AG09309 (cell line): Measurements from ENCODE around the gene TEC.
A peak's percentile ranks its signal among the peaks of the same experiment; 100 is the strongest.
"Not testable (repeated sequence)": the region's sequence is repeated elsewhere in the genome, so short reads cannot be mapped to it uniquely, and the experiment has no call there.

Experiments used
- DNase-seq: peaks from one replicate; pipeline ENCODE4 v3.0.0-alpha.2; 2010; ENCODE audit warnings: low read depth
- H3K4me3 ChIP-seq: 2 replicates; pipeline ENCODE4 v1.5.1; 2011; ENCODE audit warnings: mild to moderate bottlenecking, low read depth, low read length, moderate library complexity; ENCODE audit not compliant: control insufficient read depth
- TF ChIP-seq, protein P1 (sequence below): IDR thresholded peaks from 2 replicates; pipeline ENCODE4 v1.5.1; 2011; ENCODE audit warnings: mild to moderate bottlenecking, low read depth, low read length, inconsistent platforms; ENCODE audit not compliant: insufficient read depth, control insufficient read depth; ENCODE audit errors: missing control alignments

The TEC gene

DNA sequence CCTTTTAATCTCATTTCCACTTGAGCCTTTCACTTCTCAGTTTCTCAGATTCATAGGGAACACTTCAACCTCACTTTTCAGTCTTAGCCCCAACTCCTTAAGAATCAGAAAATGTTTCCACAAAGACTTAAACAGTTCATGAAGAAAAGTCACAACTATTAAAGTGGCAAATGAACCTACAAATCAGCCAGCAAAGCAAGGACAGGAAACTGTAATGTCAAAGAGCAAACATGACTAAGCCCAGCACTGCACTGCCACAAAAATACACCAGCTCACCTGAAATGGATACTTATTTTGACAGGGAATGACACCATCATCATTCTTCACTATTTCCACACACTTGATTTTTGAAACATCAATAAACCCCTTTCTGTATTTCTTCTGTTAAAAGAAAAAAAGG lies 93.8 kb downstream of the TEC start:
- no peak for DNase-seq
- TF ChIP-seq, protein P1, sequence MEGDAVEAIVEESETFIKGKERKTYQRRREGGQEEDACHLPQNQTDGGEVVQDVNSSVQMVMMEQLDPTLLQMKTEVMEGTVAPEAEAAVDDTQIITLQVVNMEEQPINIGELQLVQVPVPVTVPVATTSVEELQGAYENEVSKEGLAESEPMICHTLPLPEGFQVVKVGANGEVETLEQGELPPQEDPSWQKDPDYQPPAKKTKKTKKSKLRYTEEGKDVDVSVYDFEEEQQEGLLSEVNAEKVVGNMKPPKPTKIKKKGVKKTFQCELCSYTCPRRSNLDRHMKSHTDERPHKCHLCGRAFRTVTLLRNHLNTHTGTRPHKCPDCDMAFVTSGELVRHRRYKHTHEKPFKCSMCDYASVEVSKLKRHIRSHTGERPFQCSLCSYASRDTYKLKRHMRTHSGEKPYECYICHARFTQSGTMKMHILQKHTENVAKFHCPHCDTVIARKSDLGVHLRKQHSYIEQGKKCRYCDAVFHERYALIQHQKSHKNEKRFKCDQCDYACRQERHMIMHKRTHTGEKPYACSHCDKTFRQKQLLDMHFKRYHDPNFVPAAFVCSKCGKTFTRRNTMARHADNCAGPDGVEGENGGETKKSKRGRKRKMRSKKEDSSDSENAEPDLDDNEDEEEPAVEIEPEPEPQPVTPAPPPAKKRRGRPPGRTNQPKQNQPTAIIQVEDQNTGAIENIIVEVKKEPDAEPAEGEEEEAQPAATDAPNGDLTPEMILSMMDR, result no peak

DNA sequence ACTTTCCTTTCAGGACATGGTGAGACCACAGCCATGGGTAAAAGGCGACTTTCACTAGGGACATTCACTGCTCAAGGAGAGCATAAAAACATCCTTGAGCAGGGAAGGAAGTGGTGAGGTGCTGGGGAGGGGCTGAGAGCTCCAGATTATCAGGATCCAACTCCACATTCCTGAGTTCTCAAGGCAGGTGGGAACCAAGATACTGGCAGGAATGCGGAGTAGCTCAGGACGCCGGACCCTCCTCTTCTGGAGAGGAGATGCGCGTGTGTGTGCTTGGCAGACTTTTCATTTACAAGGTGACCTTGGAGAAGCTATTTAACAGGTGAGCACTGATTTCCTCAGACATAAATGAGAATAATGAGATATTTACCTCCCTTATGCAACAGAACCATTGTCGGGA lies 94.3 kb downstream of the TEC start:
- H3K4me3 ChIP-seq, result no peak overlapping the region
- no peak for DNase-seq
- TF ChIP-seq, protein P1, result no peak

More for the DNA sequence above, 93.8 kb downstream of the TEC start:
- no peak overlapping the region for H3K4me3 ChIP-seq

DNA sequence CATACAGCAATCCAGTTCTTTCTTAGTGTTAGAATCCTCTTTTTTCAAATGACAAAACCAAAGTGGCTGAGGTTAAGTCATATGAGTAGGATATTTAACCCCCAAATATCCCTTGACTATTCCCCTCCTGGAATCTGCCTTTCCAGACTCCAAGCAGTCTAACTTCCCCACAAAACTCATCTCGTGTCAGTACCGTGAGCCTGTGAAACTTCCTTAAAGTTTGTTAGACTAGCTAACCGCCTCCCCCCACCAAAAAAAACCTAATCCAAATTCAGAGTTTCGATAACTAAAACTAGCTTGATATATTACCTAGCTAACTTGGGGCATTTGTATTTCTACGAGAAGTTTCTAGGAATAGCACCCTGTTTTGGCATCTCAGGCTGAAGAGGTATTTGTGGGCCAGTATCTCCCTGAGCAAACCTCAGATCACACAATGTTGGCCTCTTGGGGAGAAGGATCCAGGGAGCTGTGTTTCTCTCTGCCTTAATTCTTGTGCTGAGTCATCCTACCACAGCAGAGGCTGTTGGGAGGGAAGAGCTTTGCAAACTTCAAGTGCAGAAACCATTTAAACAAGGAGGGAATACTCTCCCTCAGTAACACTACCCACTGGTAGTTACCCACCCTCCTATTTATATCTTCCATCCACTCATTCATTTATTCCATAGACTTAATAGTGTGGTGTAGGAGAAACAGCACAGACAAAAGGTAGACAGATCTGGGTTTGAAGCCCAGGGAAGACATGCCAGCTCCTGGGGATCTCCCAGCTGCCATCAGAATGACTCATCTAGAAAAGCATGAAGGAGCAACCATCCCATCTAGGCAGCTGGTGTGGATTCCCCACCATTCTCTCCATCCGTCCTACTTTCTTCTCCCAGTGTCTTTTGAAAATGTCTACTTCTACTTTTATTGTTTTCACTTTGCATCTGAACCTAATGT lies 96.3 kb downstream of the TEC start:
- TF ChIP-seq, protein P1, result no peak
- peak; percentile 57 for DNase-seq

GRCh38 chr4:48172651-48173050 lies 97.0 kb downstream of the TEC start:
- no peak for DNase-seq
- TF ChIP-seq, protein P1, result no peak
- H3K4me3 ChIP-seq, result no peak overlapping the region

More for the DNA sequence above, 96.3 kb downstream of the TEC start:
- H3K4me3 ChIP-seq, result no peak overlapping the region

DNA sequence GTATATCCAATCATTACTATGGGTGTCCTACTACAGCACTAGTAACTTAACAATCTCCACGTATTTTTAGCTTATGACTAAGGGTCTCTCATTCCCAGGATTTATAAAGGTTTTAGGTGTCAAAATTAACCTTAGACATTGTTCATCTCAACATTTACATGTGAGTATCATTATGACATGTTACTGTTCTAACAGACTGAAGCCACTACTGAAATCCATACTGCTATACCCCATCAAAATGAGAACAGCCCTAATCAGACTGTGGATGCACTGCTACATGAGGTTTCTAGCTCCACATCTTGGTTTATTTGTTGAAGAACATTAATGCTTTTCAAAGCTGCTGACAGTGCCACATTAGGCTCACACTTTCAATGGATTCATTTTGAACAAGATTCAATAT lies 100.0 kb downstream of the TEC start:
- no peak overlapping the region for H3K4me3 ChIP-seq
- TF ChIP-seq, protein P1, result no peak

DNA sequence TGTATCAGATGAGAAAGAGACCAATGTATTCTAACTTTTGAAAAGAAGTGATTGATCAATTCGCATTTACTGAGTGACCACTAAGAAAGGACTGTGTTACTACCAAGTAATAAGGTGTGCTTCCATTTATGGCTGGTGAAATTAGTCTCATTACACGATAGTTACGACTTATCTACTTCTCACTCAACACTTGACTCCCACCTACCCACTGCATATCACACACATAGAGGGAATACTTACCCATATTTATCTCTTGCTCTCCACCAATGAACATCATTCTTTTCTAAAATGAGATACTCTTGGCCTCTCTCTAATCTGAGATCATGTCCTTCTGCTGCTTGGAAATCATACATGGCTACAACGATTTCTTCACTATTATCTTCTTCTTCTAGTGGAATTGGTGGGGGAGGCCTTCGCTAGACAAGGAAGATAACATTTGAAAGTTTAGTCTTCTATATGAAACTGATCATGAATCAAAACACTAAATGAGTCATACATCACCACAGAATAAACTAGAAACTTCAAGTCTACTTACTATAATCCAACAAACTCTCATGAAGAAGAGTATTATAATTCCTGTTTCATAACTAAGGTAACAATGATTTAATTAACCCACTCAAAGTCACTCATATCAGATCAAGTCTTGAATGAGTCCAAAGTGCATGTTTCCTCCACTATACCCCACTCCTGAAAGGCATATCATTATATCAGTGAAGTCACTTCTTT lies 101.9 kb downstream of the TEC start:
- TF ChIP-seq, protein P1, result no peak
- no peak overlapping the region for H3K4me3 ChIP-seq
- no peak for DNase-seq

More for the DNA sequence above, 100.0 kb downstream of the TEC start:
- DNase-seq, result no peak

GRCh38 chr4:48164561-48164960 lies 105.1 kb downstream of the TEC start:
- DNase-seq, H3K4me3 ChIP-seq: not testable (repeated sequence)
